ENCODE measurements around the gene TMEM54.

- TF ChIP-seq CTCF (IDR thresholded peaks at IDR 0.05; ENCODE audit: low read length) (no peak), EZH2 (optimal IDR thresholded peaks at IDR 0.05; ENCODE audit: low read depth, low read length) (no peak), EZH2phosphoT487 (IDR thresholded peaks at IDR 0.05; ENCODE audit: low read length) (no peak)
Measured at GRCh38 chr1:32896451-32896850, 4.7 kb downstream of the TMEM54 start.

Measured in MM.1S (cell line).